Measurements from ENCODE around the gene EHBP1.
A peak's percentile ranks its signal among the peaks of the same experiment; 100 is the strongest.
"Not testable (repeated sequence)": the region's sequence is repeated elsewhere in the genome, so short reads cannot be mapped to it uniquely, and the experiment has no call there.

Gene EHBP1

GRCh38 chr2:62706721-62707521 is 1.4 kb downstream of the EHBP1 start:
- no peak for TF ChIP-seq CTCF (IDR thresholded peaks at IDR 0.05; ENCODE audit: insufficient read depth, low read length, missing control alignments)
- CTCF ChIA-PET, result interaction anchor here (1.1 kb wide), 1 partner anchor 250 kb away, joined by 6 read pairs; no protein-coding TSS in a partner anchor
- POLR2A ChIA-PET, result interaction anchor here (1.1 kb wide), 1 partner anchor 16 kb away, joined by 3 read pairs; no protein-coding TSS in a partner anchor
- H3K4me3 ChIP-seq (ENCODE audit: low read depth, low read length), result peak overlapping the region; percentile 80
- DNase-seq (ENCODE audit: low read depth, low spot score), result no peak

GRCh38 chr2:62708751-62709150 is 3.2 kb downstream of the EHBP1 start:
- ChIA-PET CTCF (interaction anchor here (1.2 kb wide), 1 partner anchor 252 kb away, joined by 4 read pairs; no protein-coding TSS in a partner anchor), POLR2A (no interaction called here)
- no peak for TF ChIP-seq CTCF (IDR thresholded peaks at IDR 0.05; ENCODE audit: insufficient read depth, low read length, missing control alignments)
- H3K4me3 ChIP-seq (ENCODE audit: low read depth, low read length), result peak overlapping the region; percentile 80
- no peak for DNase-seq (ENCODE audit: low read depth, low spot score)

- ChIA-PET POLR2A (no interaction called here), CTCF (interaction anchor here (1.4 kb wide), 1 partner anchor 12 kb away, joined by 3 read pairs; no protein-coding TSS in a partner anchor)
- no peak for DNase-seq (ENCODE audit: low read depth, low spot score)
- H3K4me3 ChIP-seq (ENCODE audit: low read depth, low read length), result no peak overlapping the region
- no peak for TF ChIP-seq CTCF (IDR thresholded peaks at IDR 0.05; ENCODE audit: insufficient read depth, low read length, missing control alignments)
Measured at GRCh38 chr2:62711832-62712494, 6.5 kb downstream of the EHBP1 start.

GRCh38 chr2:62713196-62713595 is 7.7 kb downstream of the EHBP1 start:
- H3K4me3 ChIP-seq (ENCODE audit: low read depth, low read length); DNase-seq (ENCODE audit: low read depth, low spot score): not testable (repeated sequence)
- ChIA-PET POLR2A (interaction anchor here (0.7 kb wide), 1 partner anchor 212 kb away, joined by 3 read pairs; no protein-coding TSS in a partner anchor), CTCF (interaction anchor here (1.4 kb wide), 1 partner anchor 11 kb away, joined by 3 read pairs; no protein-coding TSS in a partner anchor)

GRCh38 chr2:62713837-62714236 is 8.3 kb downstream of the EHBP1 start:
- CTCF ChIA-PET, result no interaction called here
- no peak for DNase-seq (ENCODE audit: low read depth, low spot score)
- POLR2A ChIA-PET, result no interaction called here
- TF ChIP-seq CTCF (IDR thresholded peaks at IDR 0.05; ENCODE audit: insufficient read depth, low read length, missing control alignments), result no peak
- H3K4me3 ChIP-seq (ENCODE audit: low read depth, low read length), result no peak overlapping the region

GRCh38 chr2:62716768-62717167 is 11.3 kb downstream of the EHBP1 start:
- CTCF ChIA-PET, result interaction anchor here (0.7 to 1.4 kb wide), 3 partner anchors 58 to 260 kb away, joined by 3 to 4 read pairs (median 3); no protein-coding TSS in a partner anchor
- no peak for DNase-seq (ENCODE audit: low read depth, low spot score)
- POLR2A ChIA-PET, result no interaction called here
- TF ChIP-seq CTCF (IDR thresholded peaks at IDR 0.05; ENCODE audit: insufficient read depth, low read length, missing control alignments), result no peak
- no peak overlapping the region for H3K4me3 ChIP-seq (ENCODE audit: low read depth, low read length)

All from AG04449 (cell line).